NCI-H187 (cell line): ENCODE results near the gene ZNF579.
"Not testable (repeated sequence)": the region's sequence is repeated elsewhere in the genome, so short reads cannot be mapped to it uniquely, and the experiment has no call there.

Source experiments
- DNase-seq, 2 experiments: peaks; one replicate each; lab custom pipeline; 2025; lab: John Stamatoyannopoulos, UW

The ZNF579 gene

DNA sequence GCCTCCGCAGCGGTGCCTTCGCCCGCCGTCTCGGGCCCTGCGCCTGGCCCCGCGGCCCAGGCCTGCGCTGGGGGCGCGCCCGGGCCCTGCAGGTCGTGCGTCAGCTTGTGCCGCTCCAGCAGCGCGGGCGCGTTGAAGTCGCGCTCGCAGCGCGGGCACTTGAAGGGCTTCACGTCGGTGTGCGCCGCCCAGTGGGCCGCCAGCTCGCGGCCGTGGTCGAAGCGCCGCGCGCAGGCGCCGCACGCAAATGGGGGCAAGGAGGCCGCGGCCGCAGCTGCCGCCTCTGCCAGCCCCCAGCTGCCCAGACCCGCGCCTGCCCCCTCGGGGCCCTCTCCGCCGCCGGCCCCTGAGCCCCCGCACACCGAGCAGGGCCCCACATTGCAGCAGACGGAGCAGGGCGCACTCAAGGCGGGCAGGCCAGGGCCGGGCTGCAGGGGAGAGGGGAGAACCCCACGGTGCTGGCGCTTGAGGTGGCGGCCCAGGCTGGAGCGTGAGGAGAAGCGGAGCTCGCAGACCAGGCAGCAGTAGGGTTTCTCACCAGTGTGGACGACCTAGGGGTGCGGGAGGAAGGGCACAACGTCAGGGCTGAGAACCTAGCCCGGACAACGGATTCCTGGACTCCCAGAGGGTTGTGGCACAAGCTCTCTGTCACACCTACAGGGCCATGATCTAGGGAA is 12.6 kb upstream of the ZNF579 start:
- DNase-seq, result no peak

DNA sequence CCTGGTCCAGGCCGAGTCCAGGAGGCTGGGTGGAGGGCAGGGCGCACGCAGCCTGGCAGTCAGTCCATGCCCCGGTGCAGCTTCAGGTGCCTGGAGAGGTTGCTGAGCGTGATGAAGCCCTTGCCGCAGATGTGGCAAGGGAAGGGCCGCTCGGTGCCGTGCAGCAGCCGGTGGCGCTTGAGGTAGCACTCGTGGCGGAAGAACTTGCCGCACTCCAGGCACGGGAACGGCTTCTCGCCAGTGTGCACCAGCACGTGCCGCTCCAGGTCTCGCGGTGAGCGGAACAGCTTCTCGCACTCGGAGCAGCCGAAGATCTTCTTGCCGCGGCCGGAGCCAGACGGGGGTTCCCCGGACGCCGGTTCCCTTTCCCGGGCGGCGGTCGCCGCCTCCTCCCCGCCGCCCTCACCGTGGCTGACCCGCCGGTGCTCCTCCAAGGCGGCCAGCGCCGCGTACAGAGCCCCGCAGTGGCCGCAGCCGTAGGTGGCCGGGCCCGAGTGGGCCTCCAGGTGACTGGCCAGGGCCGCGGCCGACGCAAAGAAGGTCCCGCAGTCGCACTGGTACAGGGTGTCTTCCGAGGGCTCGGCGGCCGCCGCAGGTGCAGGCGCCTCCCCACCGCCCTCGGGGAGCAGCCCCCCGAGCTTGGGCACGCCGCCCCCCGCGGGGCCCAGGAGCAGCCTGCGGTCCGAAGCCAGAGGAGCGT is 11.9 kb upstream of the ZNF579 start:
- DNase-seq, result no peak

DNA sequence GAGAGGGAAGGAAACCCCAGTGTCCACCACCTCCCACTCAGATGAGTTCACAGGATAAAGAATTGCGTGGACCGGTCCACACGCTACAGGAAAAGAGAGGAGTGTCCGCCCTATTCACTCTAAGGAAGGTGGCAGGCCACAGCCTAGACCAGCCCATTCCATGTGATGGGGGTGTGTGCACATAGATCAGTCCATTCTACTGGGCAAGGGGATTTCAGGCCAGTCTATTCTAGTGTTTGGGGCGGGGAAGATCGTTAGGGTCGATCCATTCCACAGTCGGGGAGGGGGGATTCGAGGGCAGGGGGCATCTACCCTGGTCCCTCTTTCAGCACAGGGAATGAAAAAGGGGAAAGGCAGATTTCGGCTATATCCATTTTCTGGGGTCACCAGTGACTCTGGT is 10.9 kb upstream of the ZNF579 start:
- no peak for DNase-seq

DNA sequence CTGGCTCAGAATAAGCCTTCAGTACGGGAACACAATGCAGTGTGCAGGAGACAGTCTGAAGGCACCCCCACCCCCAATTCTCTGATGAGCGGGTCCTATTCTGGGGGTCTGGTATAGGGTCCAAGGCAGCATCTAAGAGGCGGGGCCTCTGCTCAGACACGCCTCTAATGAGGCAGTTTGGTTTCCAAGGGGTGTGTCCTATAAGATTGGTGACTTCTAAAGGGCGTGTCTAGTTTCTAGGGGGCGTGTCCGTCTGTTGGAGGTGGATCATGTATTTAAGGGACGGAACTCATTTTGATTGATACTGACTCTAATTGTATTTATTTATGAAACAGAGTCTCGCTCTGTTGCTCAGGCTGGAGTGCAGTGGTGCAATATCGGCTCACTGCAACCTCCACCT is 10.0 kb upstream of the ZNF579 start:
- DNase-seq, result no peak

DNA sequence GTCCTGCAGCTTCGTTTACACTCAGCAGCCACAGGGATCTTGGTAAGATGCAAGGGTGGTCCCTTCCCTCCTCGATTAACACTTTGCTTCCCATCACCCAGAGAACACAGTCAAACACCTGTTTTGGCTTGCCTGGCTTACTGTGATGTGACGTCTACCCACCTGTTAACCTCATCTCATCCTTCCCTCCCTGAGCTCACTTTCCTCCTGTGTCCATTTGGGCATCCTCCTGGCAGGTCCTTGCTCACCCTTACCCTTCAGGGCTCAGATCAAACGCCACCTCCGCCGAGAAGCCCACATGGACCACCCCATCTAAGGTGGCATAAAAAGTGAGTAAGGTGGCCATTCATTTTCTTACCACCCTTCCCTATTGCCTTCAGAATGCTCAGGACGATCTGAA is 9.5 kb upstream of the ZNF579 start:
- no peak for DNase-seq

DNA sequence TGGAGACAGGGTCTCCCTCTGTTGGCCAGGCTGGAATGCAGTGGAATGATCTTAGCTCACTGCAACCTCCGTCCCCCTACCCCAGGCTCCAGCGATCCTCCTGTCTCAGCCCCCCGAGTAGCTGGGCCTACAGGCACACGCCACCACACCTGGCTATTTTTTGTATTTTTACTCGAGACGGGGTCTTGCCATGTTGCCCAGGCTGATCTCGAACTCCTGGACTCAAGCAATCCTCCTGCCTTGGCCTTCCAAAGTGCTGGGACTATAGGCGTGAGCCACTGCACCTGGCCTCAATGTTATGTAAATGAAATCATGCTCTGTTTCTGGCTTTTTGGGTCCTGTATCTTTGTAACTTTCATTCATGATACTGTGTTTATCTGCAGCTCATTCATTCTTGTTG is 8.1 kb upstream of the ZNF579 start:
- DNase-seq, result no peak

DNA sequence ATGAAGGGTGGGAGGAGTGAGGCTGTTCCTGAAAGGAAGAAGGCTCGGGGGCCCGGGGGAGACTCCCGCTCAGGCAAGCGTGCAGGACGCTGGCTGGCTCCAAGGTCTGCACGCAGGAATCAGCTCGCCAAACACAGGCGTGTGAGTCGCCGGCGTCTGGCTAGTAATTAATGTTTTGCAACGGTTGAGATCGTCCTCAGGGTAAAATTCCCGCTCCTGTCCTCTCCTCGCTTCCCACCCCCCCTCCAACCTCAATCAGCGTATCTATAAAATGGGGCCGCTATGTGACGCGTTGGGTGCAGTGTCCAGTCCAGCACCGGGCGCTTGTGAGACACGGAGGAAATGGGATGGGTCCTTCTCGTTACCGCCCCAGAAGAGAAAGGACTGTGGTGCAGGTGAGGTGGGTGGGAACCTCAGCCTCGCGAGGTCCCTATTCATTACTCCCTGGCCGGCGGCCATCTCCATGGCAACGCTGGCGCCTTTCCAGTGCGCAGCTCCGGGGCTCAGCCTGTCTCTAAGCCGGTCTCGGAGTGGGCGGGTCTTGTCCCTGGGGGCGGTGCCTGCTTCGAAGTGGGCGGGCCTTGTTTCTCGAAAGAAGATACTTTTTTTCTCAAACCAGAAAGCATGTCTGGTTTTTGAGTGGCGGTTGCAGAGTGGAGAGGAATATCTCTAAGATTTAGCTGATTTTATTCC is 6.5 kb upstream of the ZNF579 start:
- peak; percentile 98 to 99 for DNase-seq

DNA sequence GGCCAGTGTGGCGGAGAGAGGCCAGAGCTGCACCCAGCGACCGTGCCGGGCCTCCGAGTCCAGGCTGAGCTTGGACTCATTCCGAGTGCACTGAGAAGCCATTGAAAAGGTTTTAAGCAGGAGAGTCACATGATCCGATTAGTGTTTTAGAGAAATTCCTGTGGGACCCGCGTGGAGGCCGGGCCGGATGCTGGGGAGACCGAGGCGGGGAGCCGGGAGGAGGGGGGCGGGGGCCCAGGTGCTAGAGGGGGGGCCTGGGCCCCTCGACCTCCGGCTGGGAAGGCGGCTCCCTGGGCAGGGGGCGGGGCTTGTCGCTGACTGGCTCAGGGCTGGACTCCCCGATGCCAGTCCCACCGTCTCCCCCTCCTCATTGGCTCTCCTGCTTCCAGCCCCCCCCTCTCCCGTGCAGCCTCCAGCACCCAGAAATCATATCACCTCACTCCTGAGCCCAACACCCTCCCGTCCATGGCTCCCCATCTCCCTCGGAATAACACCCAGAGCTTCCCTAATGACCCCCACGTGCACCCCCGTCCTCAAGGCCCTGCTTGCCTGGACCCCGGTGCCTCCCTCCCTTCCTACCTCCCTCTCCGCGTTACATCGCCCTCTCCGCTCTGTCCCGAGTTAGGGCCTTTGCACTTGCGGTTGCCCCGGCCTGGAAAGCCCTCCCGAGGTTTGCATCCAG is 5.2 kb upstream of the ZNF579 start:
- DNase-seq, result peak; percentile 84 to 90

DNA sequence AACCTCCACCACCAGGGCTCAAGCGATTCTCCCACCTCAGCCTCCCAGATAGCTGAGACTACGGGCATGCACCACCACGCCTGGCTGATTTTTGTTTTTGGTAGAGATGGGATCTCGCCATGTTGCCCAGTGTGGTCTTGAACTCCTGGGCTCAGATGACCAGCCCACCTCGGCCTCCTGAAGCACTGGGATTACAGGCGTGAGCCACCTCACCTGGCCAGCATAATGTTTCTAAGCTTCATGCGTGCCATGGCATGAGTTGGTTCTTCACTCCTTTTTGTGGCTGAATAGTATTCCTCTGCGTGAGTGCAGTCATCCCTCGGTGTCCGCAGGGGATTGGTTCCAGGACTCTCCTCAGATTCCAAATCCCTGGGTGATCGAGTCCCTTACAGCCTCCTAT is 4.2 kb upstream of the ZNF579 start:
- DNase-seq, result no peak

DNA sequence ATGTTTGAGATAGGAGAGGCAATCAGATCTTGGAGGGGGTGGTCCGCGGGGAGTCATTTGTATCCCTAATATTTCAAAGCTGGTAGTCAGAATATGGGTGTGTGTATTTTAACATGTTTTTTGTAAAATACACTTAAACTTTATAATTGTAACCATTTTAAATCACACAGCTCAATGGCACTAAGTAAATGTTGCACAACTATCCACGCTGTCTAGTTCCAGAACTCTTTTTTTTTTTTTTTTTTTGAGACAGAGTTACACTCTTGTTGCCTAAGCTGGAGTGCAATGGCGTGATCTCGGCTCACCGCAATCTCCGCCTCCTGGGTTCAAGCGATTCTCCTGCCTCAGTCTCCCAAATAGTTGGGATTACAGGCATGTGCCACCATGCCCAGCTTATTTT is 3.2 kb upstream of the ZNF579 start:
- DNase-seq, result not testable (repeated sequence)

DNA sequence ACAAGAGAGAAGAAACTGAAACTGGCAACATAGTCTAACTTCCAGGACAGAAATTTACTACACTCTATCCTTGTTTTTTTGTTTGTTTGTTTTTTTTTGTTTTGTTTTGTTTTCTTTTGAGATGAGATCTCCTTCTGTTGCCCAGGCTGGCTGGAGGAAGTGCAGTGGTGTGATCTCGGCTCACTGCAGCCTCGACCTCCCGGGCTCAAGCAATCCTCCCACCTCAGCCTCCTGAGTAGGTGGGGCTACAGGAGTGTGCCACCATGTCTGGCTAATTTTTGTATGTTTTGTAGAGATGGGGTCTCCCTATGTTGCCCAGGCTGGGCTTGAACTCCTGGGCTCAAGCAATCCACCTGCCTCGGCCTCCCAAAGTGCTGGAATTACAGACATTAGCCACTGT is 1.6 kb upstream of the ZNF579 start:
- not testable (repeated sequence) for DNase-seq

DNA sequence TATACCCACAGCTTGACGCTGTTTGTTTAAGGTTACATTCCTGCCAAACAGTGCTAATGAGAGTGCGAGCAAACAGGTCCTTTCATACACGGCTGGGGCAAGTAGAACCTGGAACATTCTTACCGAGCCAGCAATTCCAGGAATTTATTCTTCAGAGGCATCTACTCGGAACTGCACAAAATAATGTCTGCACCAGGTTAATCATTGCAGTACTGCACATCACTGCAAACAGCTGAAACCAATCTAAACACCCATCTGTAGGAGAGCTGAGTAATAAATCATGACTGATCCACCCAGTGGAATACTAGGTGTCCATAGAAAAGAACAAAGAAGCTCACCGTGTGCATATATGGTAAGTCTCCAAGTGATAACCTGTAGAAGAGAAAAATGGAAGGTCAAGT is 1.2 kb upstream of the ZNF579 start:
- DNase-seq, result no peak

DNA sequence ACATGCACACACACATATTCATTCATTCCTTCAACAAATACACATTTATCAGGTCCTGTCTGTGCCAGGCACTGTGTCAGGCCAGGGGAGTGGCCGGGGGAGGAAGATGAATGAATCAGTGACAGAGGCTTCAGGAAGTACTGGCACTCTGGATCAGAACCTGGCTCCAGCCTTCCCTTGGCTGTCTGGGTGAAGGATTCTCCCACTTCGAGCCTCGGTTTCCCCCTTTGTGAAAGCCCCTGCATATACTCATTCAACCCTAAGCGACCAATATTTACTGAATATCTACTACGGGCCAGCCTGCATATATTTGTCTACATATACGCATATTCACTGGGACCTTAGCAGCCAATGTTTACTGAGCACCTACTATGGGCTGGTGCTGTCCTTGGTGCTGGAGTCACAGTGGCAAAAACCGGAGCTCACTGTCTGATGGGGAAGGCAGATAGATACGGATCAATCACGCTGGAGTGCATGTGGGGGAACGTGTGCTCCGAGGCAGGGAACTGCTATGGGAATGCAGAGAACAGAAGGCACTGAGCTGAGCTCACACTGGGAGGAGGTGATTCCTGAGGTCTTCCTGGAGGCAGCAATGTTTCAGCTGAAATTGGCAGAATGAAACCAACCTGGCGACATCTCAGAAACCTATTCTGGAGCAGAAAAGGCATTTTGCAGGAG is 636 bp upstream of the ZNF579 start:
- DNase-seq, result no peak

DNA sequence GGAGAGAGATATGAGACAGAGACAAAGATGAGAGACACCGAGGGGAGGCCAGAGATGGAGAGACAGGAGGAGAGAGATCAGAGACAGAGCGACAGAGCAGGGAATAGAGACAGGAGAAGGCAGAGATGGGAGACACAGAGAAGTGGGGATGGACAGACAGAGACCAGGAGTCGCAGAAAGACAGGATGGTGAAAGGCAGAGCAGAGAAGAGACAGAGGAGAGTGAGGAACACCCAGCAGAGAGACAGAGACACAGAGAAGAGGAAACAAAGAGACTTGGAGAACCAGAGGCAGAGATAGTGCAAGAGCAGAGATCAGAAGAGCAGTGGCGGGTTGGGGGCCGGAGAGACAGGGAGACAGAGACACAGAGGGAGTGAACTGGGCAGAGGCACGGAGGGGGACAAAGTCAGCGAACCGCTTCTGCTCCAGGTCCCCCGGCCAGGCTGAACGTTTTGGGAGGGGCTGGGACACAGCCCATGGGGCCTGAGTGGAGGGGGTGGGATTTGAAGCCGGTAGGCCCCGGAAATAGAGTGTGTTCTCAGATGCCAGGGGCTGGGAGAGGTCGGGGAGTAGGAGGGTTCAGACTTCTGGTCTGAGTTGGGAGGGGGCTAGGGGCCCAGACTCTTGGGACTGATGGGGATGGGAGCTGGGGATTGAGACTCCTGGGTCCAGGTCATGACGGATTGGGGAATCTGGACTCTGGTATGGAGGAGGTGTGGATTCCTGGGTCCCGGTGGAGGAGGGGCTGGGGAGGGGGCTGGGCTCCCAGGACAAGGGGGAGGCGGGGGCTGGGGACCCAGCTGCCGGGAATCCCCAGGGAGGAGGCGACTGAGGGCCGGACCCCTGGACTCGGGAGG is 654 bp downstream of the ZNF579 start:
- DNase-seq, result no peak

DNA sequence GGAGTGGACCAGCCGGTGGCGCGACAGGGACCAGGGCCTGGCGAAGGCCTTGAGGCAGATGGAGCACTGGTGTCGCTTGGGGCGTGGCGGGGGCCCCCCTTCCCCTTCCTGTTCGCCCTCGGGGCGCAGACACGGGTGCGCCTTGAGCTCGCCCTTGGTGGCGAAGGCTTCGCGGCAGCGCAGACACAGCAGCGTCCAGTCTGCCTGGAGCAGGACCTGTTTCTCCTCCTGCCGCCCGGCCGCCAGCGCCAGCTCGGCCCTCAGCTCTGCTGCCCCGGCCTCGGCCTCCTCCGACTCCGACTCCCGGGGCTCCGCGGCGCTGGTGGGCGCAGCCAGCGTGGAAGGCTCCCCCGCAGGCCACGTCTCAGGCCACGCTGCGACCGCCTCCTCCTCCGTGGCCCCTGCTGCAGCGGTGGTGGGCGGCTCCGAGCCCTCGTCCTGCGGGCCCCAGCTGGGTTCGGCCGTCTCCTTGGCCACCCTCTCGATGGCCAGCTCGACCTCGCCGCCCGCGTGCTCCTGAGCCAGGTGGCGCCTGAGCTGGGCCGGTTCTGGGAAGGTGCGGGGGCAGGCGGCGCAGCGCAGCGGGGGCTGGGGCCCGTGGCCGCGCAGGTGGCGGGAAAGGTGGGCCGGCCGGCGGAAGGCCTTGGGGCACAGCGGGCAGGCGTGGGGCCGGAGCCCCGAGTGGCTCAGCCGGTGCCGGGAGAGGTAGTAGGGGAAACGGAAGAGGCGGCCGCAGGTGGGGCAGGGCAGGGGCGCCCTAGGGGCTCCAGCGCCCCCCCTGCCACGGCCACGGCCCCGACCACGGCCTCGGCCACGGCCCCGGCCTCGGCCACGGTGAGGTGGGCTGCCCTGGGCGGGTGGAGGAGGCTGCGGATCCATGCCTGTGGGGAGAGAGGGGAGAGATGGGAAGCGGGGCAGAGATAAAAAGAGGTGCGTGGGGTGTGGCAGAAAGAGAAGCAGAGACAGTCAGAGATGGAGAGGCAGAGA is 1.6 kb downstream of the ZNF579 start:
- no peak for DNase-seq

DNA sequence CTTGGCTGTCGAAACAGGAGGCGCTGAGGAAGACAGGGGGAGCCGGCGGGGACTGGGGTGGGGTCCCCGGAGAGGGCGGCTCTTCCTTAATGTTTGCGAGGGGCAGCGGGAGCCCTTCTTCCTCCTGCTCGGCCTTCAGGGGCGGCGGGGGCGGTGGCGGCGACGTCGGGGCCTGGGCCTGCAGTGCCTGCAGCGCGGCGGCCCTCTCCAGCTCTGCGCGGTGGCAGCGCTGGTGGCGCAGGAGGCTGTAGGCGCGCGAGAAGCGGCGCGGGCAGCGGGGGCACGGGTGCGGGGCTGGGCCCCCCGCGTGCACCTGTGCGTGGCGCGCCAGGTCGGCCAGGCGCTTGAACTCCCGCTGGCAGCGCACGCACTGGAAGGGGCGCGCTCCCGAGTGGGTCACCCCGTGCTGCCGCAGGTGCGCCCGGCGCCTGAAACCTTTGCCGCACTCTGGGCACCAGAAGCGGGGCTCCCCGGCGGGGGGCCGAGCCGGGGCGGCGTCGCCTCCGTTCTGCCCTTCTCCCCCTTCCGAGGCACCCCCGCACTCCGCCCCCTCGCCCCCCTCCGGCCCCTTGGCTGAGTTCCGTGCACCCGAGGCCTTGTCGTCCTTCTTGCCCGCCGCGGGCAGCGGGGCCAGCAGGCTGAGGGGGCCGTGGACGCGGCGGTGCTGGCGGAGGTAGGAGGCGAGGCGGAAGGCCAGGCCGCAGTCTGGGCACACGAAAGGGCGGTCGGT is 2.5 kb downstream of the ZNF579 start:
- DNase-seq, result no peak

DNA sequence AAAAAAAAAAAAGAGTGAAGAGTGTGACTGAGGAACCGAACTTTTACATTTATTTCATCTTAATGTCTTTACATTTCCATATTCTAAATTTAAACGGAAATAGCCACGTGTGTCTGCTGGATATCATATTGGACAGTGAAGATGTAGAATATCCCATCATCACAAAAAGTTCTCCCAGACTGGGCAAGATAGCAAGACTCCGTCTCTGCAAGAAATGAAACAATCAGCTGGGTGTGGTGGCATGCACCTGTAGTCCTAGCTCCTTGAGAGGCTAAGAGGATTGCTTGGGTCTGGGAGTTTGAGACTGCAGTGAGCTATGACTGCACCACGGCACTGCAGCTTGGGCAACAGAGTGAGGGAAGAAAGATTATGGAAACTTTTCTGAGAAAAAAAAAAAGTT is 3.9 kb downstream of the ZNF579 start:
- no peak for DNase-seq

DNA sequence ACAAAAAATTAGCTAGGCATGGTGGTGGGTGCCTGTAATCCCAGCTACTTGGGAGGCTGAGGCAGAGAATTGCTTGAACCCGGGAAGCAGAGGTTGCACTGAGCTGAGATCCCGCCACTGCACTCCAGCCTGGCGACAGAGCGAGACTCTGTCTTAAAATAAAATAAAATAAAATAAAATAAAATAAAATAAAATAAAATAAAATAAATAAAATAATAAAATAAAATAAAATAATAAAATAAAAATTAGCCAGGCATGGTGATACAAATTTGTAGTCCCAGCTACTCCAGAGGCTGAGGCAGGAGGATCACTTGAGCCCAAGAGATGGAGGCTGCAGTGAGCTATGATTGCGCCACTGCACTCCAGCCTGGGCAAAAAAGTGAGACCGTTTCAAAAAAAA is 6.7 kb downstream of the ZNF579 start:
- not testable (repeated sequence) for DNase-seq

DNA sequence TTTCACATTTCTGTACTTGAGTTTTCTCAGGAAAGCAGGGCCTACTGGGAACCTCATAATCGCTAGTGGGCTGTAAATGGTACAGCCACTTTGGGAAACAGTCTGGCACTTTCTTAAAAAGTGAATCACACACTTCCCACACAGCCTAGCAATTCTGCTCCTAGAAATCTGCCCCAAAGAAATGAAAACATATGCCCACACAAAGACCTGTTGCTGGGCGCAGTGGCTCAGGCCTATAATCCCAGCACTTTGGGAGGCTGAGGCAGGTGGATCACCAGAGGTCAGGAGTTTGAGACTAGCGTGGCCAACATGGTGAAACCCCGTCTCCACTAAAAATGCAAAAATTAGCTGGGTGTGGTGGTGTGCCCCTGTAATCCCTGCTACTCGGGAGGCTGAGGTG is 11.2 kb downstream of the ZNF579 start:
- not testable (repeated sequence) for DNase-seq
